Activated gamma-delta T cell treated with Interleukin-2 at 50 U/mL for 16 hours (primary cell): Measurements from ENCODE around the gene VIPR1.

Experiments
- DNase-seq: peaks from one replicate; pipeline ENCODE4 v3.0.0-alpha.2; 2020

Gene VIPR1, protein sequence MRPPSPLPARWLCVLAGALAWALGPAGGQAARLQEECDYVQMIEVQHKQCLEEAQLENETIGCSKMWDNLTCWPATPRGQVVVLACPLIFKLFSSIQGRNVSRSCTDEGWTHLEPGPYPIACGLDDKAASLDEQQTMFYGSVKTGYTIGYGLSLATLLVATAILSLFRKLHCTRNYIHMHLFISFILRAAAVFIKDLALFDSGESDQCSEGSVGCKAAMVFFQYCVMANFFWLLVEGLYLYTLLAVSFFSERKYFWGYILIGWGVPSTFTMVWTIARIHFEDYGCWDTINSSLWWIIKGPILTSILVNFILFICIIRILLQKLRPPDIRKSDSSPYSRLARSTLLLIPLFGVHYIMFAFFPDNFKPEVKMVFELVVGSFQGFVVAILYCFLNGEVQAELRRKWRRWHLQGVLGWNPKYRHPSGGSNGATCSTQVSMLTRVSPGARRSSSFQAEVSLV

GRCh38 chr3:42502429-42503250, at the start of gene VIPR1:
VIPR1 (plus strand) TSS chr3:42502643; CDS start chr3:42502736, 93 bp downstream.
- DNase-seq: peak; percentile 91

DNA sequence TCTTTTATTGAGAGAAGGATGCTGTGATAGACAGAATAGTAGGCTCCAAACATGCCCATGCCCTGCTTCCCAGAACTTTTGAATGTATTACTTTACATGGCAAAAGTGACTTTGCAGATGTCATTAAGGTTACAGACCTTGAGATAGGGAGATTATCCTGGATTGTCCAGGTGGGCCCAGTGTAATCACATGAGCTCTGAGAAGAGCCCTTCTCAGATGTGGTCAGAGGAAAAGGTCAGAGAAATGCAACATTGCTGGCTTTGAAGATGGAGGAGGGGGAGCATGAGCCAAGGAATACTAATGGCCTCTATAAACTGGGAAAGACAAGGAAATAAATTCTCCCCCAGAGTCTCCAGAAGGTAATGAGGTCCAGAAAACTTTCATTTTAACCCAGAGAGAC, 46.2 kb upstream of the VIPR1 start:
- no peak for DNase-seq

DNA sequence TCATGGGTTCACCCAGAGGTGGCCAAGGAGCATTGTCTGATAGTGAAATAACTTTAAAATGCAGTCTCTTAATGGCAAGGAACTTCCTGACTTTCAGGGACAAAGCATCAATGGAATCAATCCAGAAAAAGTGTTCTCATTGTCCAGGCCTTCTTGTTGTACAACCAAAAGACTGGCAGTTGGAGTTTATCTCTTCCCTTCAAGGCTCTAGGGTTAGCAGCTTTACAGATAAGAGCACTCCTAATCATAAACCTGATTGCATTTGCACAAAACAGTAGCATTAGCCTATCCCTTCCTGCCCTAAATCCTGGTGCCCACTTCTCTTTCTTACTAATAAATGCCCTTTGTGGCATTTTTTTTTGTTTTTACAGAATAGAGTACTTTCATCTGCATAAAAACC, 43.3 kb upstream of the VIPR1 start:
- DNase-seq: no peak

DNA sequence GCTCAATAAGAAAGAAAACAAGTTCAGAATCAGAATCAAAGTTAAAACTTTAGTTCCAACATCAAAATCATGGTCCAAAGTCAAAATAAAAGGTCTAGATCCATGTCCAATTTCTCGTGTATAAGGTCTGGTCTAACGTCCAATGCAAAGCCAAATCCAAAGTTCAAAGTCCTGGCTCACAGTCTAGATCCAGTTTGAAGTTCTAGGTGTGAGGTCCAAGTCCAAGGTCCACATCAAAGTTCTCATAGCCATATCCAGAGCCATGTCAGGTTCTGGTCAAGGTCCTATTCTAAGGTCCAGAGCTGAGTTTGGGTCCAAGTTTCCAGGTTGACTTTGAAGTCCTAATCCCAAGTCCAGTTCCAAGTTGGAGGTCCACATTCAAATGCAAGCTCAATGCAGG, 40.7 kb upstream of the VIPR1 start:
- no peak for DNase-seq

GRCh38 chr3:42463093-42463492, 39.4 kb upstream of the VIPR1 start:
- no peak for DNase-seq

GRCh38 chr3:42468111-42468510, 34.3 kb upstream of the VIPR1 start:
- no peak for DNase-seq

DNA sequence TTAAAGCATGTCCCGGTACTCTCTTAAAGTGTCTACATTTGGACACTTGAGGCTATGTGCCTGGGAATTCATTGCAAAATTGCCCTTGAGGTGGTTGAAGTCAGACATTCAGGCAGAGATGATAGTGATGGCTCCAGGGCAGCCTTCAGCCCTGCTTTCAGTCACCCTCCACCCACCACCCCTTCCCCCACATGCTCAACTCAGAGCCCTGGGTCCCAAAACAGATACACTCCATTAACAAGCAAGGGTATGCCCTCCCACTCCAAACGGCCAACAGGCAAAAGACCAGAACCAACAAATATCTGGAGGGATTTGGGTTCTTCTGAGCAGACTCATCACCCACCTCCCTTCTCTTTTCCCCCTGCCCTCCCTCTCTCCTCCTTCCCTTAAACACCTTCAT, 29.9 kb upstream of the VIPR1 start:
- no peak for DNase-seq

- DNase-seq: no peak
Observed at GRCh38 chr3:42473083-42473932, 29.1 kb upstream of the VIPR1 start.

GRCh38 chr3:42476225-42477125, 26.0 kb upstream of the VIPR1 start:
- no peak for DNase-seq

- DNase-seq: no peak
Observed at GRCh38 chr3:42477696-42478095, 24.7 kb upstream of the VIPR1 start.

GRCh38 chr3:42478830-42479229, 23.6 kb upstream of the VIPR1 start:
- DNase-seq: no peak

GRCh38 chr3:42486814-42487565, 15.5 kb upstream of the VIPR1 start:
- DNase-seq: no peak

DNA sequence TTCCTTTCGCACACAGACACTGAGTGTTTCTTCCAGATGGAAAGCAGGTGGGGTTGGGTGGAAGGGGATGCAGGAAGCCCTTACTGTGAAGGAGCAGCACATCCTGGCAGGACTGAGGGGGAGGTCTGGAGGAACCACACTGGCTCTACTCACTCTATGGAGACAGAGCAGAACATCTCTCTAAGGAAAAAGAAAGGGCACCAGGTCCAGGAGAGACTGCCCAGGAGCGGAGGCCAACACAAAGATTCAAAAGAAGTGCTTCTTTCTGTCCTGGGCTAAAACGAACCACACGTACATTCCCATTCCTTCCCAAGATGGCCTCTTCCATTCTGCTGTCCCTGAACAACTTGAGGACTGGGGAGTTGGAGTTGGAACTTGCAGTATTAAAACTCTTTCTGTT, 13.8 kb upstream of the VIPR1 start:
- no peak for DNase-seq

DNA sequence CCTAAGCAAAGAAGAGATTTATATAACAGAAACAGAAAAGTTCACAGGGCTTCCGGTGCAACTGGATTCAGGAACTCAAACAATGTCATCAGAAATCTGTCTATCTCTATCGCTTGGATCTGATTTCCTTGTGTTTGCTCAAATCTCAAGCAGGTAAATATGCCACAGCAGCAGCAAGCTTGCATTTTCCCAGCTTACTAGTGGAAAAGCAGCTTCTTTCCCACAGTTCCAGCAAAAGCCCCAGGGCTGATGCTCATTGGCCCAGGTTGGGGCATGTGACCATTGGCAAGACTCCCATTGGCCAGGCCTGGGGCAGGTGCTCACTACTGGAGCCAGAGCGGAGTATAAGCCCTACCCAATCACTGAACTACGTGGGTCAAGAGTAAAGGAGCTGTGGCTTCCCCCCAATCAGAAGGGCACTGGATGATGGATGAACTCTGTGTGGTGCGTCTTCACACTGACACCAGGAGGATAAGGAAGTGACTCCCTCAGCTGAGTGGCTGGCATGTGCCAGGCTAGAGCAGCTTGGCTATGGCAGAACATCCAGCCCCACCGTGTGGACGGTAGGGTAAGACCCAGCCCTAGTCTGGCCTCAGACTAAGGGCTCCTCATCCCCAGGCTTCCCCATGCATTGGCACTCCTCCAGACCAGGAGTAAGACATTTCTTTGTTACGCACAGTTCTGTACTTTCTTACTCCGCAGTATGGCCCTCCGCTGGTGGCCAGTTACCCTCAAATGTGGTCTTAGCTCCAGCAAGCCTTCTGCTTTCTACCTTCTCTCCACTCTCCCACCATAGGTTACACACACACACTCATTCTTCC, 13.1 kb upstream of the VIPR1 start:
- DNase-seq: no peak

DNA sequence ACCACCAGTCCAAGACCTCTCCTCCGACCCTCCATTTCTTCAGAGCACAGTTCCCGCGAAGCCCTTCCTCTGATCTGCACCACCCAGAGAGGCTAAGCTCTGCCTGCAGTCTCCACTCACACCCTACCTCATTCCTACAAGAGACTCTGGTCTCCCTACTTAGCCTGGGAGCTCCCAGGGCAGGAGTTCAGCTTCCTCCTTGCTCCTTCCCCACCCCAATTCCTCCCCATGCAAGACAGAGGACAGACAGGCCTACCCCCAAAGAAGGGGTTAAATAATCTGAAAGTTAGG, 12.6 kb upstream of the VIPR1 start:
- no peak for DNase-seq

DNA sequence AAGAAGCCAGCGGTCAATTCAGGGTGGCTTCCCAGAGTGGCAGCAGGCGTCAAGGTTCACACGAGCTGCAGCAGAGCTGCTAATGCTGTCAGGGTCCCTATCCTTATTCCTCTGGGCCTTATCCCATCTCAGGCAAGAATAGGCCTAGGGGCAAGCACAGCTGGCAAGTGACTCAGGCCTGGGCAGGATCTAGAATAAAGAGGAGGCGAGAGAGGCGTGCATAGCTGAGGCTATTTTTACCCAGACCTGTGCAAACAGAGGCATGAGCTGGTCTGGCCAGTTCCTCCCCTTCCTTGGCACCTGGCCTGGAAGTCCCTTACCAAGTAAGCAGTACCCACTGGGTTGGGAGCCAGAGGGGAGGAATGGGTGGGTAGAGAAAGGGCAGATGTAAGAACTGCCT, 12.2 kb upstream of the VIPR1 start:
- DNase-seq: no peak

DNA sequence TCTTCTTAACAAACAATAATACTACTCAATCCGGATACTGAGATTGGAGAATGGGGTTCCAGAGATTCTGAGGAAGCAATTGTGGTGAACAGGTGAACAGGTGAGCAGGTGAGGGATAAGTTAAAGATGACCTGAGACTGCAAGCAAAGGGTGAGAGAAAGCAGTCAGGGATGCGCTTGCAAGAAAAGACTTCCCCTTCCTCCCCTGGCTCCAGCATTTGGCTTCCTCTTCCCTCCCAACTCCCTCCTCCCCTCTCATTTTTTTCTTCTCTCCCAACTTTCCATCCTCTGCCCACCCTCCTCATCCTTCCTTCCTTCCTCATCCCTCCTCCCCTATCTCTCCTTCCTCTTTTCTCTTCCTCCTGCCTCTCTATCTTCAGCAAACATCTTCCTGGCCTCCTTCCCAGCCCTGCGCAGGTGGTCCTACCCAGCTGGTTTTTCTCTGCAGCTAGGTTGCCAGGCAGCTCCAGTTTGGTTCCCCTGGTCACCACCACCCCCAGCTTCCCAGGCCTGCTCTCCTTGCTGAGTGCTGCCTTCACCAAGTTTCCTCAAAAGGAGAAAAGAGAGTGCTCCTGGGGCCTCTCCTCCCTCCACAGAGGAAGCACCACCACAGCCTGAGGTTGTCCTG, 10.4 kb upstream of the VIPR1 start:
- DNase-seq: no peak

DNA sequence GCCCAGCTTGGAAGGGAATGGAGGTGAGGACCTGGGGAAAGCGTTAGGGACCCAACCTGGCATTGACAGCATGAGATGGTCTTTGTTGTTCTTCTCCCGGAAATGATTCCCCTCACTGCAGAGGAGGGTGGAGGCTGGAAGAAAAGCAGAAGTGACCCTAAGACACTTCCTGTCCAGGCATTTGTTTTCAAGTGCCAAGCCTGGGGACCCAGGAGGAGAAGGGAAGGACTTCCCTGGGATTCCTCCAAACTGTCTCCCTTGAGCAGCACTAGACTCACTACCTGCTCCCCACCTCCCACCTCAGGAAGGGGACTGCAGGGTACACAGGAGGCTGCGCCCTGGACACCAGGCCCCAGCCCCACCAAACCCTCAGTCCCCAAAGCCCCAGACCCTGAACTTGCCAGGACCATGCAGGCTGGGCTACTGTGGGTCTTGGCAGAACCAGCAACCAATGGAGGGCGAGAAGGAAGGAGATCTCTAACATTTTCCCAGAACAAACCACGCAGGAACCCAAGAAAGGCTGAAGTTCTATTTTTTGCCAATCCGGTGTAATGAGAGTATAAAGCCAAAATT, 9.8 kb upstream of the VIPR1 start:
- no peak for DNase-seq

GRCh38 chr3:42493126-42493797, 9.2 kb upstream of the VIPR1 start:
- DNase-seq: no peak
